K562 (cell line): ENCODE results near the gene ZNF586. TPM values are rescaled to one million over a fixed set of nuclear protein-coding genes. Genes with fewer than 3 reads are reported as not detected.

Source experiments
- ATAC-seq: fragments of 200-7000 bp; cut with Tn5 transposase; 3 replicates; pipeline ENCODE4 v1.9.1; 2020; ENCODE audit warnings: moderate library complexity
- BruUV-seq: library from RNA; stranded (reverse); fragments of 400-500 nt; replicated peaks from 2 replicates; lab custom pipeline; 2021; lab: Mats Ljungman, UMichigan
- CTCF ChIA-PET: fragments of 300-600 bp; formaldehyde crosslinking; extraction: SDS; loops from one replicate; lab custom pipeline; 2021; ENCODE audit warnings: low intra/inter-chr PET ratio; lab: Yijun Ruan, JAX
- POLR2A ChIA-PET: fragments of 300-600, 350-650 bp; sonication (Branson Sonifier 250); formaldehyde crosslinking; extraction: SDS; loops from one replicate; lab custom pipeline; 2021; ENCODE audit warnings: antibody characterized with exemption, inconsistent platforms; lab: Yijun Ruan, JAX
- DNase-seq, 4 experiments: peaks; one replicate each; pipeline versions ENCODE4 v3.0.0 to v3.0.0-alpha.2; 2011 to 2018; ENCODE audit warnings: low spot score in 3 of 4, mixed read lengths in 3 of 4; ENCODE audit errors: extremely low read depth in 1 of 4
- FAIRE-seq: peaks from 2 replicates; lab custom pipeline; 2011; peaks lifted over from hg19 to GRCh38; lab: Jason Lieb, UNC
- H2AFZ ChIP-seq: 2 replicates; pipeline ENCODE4 v1.6.0; 2011; ENCODE audit warnings: low read depth, low read length, control low read depth, inconsistent platforms
- H3K27ac ChIP-seq: fragments of 200-600 bp; 3 replicates; pipeline ENCODE4 v1.8.0; 2011; ENCODE audit warnings: low read depth, mild to moderate bottlenecking, control low read depth, inconsistent platforms, low read length, moderate library complexity, mixed read lengths; ENCODE audit errors: extremely low read depth
- H3K27me3 ChIP-seq, 2 experiments: fragments of 300-600 bp in 1 of 2; 2 replicates in 1 of 2; 3 replicates in 1 of 2; pipeline versions ENCODE4 v1.6.0 to v1.8.0; 2011; ENCODE audit warnings: inconsistent platforms in 2 of 2, low read length in 2 of 2, mild to moderate bottlenecking in 1 of 2, mixed read lengths in 1 of 2, moderate library complexity in 1 of 2; ENCODE audit not compliant: control insufficient read depth in 2 of 2, insufficient read depth in 2 of 2
- H3K36me3 ChIP-seq: fragments of 300-600 bp; 3 replicates; pipeline ENCODE4 v1.8.0; 2011; ENCODE audit warnings: mild to moderate bottlenecking, low read length, inconsistent platforms; ENCODE audit not compliant: control insufficient read depth, insufficient read depth
- H3K4me1 ChIP-seq, 2 experiments: fragments of 200-600 bp in 1 of 2; replicated peaks in 1 of 2; 2 replicates in 1 of 2; 3 replicates in 1 of 2; pipeline versions ENCODE4 v1.5.1 to v1.8.0; 2011; ENCODE audit warnings: inconsistent platforms in 2 of 2, low read length in 2 of 2, mild to moderate bottlenecking in 1 of 2, mixed read lengths in 1 of 2, moderate library complexity in 1 of 2; ENCODE audit not compliant: control insufficient read depth in 2 of 2, insufficient read depth in 2 of 2
- H3K4me2 ChIP-seq: 2 replicates; pipeline ENCODE4 v1.6.1; 2011; ENCODE audit warnings: low read length, control low read depth, inconsistent platforms, mixed read lengths; ENCODE audit not compliant: insufficient read depth
- H3K4me3 ChIP-seq: fragments of 200-600 bp; sonication (generic), shearing (Covaris generic); 2 replicates; pipeline ENCODE4 v1.5.1; 2016; ENCODE audit warnings: control low read depth, inconsistent platforms
- H3K79me2 ChIP-seq: fragments of 200-600 bp; 3 replicates; pipeline ENCODE4 v1.8.0; 2011; ENCODE audit warnings: low read length, inconsistent platforms; ENCODE audit not compliant: control insufficient read depth, insufficient read depth
- H3K9ac ChIP-seq, 2 experiments: 2 replicates each; pipeline versions ENCODE4 v1.6.0 to v1.6.1; 2011; ENCODE audit warnings: low read depth in 2 of 2, low read length in 2 of 2, control low read depth in 1 of 2, inconsistent platforms in 1 of 2, mild to moderate bottlenecking in 1 of 2, mixed read lengths in 1 of 2; ENCODE audit not compliant: insufficient read depth in 1 of 2
- H3K9me1 ChIP-seq: one replicate; pipeline ENCODE4 v1.6.0; 2011; ENCODE audit warnings: inconsistent platforms, mild to moderate bottlenecking, low read length, moderate library complexity; ENCODE audit not compliant: control insufficient read depth, insufficient read depth
- H3K9me3 ChIP-seq: replicated peaks from 2 replicates; pipeline ENCODE4 v1.5.1; 2011; ENCODE audit warnings: low read depth, low read length, inconsistent platforms; ENCODE audit not compliant: control insufficient read depth, insufficient read depth
- H4K20me1 ChIP-seq: replicated peaks from 2 replicates; pipeline ENCODE4 v1.6.1; 2011; ENCODE audit warnings: low read length, inconsistent platforms, mixed read lengths; ENCODE audit not compliant: control insufficient read depth, insufficient read depth
- E2F1 ChIP-seq: sonication (generic); formaldehyde crosslinking; IDR thresholded peaks from 2 replicates; pipeline ENCODE4 v1.8.1; 2023; ENCODE audit warnings: mild to moderate bottlenecking, missing genetic modification reagents, moderate library complexity
- HDAC3 ChIP-seq: fragments of 450-650 bp; IDR thresholded peaks from 2 replicates; pipeline ENCODE4 v1.6.1; 2018; ENCODE audit warnings: borderline replicate concordance, mild to moderate bottlenecking, moderate library complexity; ENCODE audit not compliant: partially characterized antibody
- HMG20A ChIP-seq: fragments of 450-650 bp; formaldehyde crosslinking; conservative IDR thresholded peaks from 2 replicates; pipeline ENCODE4 v1.4.0; 2020; ENCODE audit warnings: mild to moderate bottlenecking, mixed read lengths
- LARP7 ChIP-seq: fragments of 450-650 bp; IDR thresholded peaks from 2 replicates; pipeline ENCODE4 v1.6.1; 2016
- MCM2 ChIP-seq: fragments of 450-650 bp; IDR thresholded peaks from 2 replicates; pipeline ENCODE4 v1.6.1; 2017; ENCODE audit warnings: low read depth, mild to moderate bottlenecking
- MTF1 ChIP-seq: fragments of 250-450 bp; sonication (Bioruptor Pico); IDR thresholded peaks from 2 replicates; pipeline ENCODE4 v1.9.0; 2021; ENCODE audit warnings: moderate library complexity, mild to moderate bottlenecking, inconsistent platforms, borderline replicate concordance
- MXI1 ChIP-seq: IDR thresholded peaks from 2 replicates; pipeline ENCODE4 v1.6.1; 2011; ENCODE audit warnings: low read depth, mild to moderate bottlenecking, improper control_type of control experiment, low read length
- NR2C2 ChIP-seq, 2 experiments: fragments of 200-800 bp in 1 of 2; sonication (Bioruptor generic) in 1 of 2; sonication (generic) in 1 of 2; formaldehyde crosslinking in 1 of 2; IDR thresholded peaks; 2 replicates each; pipeline versions ENCODE4 v1.6.1 to v1.8.0; 2016 to 2022; ENCODE audit warnings: mild to moderate bottlenecking in 1 of 2, missing compliant biosample characterization in 1 of 2, missing genetic modification characterization in 1 of 2, missing genetic modification reagents in 1 of 2
- POLR3A ChIP-seq: IDR thresholded peaks from 2 replicates; pipeline ENCODE4 v1.6.1; 2011; ENCODE audit warnings: borderline replicate concordance, mild to moderate bottlenecking, moderate library complexity; ENCODE audit not compliant: insufficient read length, insufficient read depth; ENCODE audit errors: extremely low read depth
- RBFOX2 ChIP-seq: fragments of 200-400 bp; formaldehyde crosslinking; IDR thresholded peaks from 2 replicates; pipeline ENCODE4 v1.6.1; 2017; ENCODE audit warnings: low read depth, mild to moderate bottlenecking, low read length, moderate library complexity
- SIN3A ChIP-seq, 2 experiments: fragments of 150-350 bp in 1 of 2; IDR thresholded peaks; 2 replicates each; pipeline ENCODE4 v1.6.1; 2011 to 2016; ENCODE audit warnings: borderline replicate concordance in 2 of 2, low read depth in 2 of 2, low read length in 2 of 2, mild to moderate bottlenecking in 2 of 2, moderate library complexity in 2 of 2; ENCODE audit not compliant: control insufficient read depth in 1 of 2
- STAT5A ChIP-seq: IDR thresholded peaks from 2 replicates; pipeline ENCODE4 v1.6.1; 2012; ENCODE audit warnings: low read length, inconsistent platforms, borderline replicate concordance
- ZBTB33 ChIP-seq: sonication (generic); formaldehyde crosslinking; IDR thresholded peaks from 2 replicates; pipeline ENCODE4 v1.8.1; 2023; ENCODE audit warnings: mild to moderate bottlenecking, missing genetic modification reagents
- ZNF165 ChIP-seq: fragments of 250-450 bp; sonication (Bioruptor Pico); IDR thresholded peaks from 2 replicates; pipeline ENCODE4 v1.4.0; 2020; ENCODE audit warnings: borderline replicate concordance
- ZNF197 ChIP-seq: fragments of 200-800 bp; sonication (Bioruptor generic); IDR thresholded peaks from 2 replicates; pipeline ENCODE4 v1.6.1; 2016; ENCODE audit warnings: low read depth, missing genetic modification characterization, missing compliant biosample characterization
- ZNF212 ChIP-seq: fragments of 450-650 bp; formaldehyde crosslinking; IDR thresholded peaks from 2 replicates; pipeline ENCODE4 v1.4.0; 2020; ENCODE audit warnings: mild to moderate bottlenecking
- ZNF253 ChIP-seq: fragments of 250-450 bp; sonication (Bioruptor Pico); conservative IDR thresholded peaks from 2 replicates; pipeline ENCODE4 v1.6.1; 2021; ENCODE audit warnings: mild to moderate bottlenecking
- WGBS: fragments of 100-300 bp; shearing (Covaris generic); methylation state at CpG from one replicate; pipeline ENCODE4 v1.1.6; 2016; ENCODE audit warnings: low coverage, mixed read lengths; ENCODE audit not compliant: insufficient coverage; ENCODE audit errors: missing lambda C conversion rate; 5-methylcytosine and 5-hydroxymethylcytosine counted together
- in situ Hi-C: fragments of 300-500 bp; cut with MboI; formaldehyde crosslinking; loops from 4 replicates; pipeline ENCODE4 v1.15.0; 2018; ENCODE audit warnings: inconsistent platforms, mixed read lengths
- intact Hi-C: fragments of 100-400 bp; cut with micrococcal nuclease; formaldehyde crosslinking; loops from 2 replicates; pipeline ENCODE4 v1.14.2; 2022
- polyA plus RNA-seq, 8 experiments: library from polyadenylated mRNA; depleted of rRNA in 4 of 8; stranded (reverse) in 5 of 8; unstranded in 3 of 8; fragments of >200 nt; fragmentation: Nextera tagmentation in 2 of 8; fragmentation: Illumina TruSeq in 1 of 8; extraction: Ambion mirVana in 2 of 8; extraction: Trizol in 1 of 8; gene quantifications; 2 replicates each; pipeline versions ENCODE4 v1.2.1 to v1.2.3, GENCODE V29; 2011 to 2014; ENCODE audit warnings: inconsistent platforms in 1 of 8, missing spikeins in 1 of 8
- total RNA-seq, 7 experiments: library from RNA; depleted of rRNA in 6 of 7; stranded (reverse); fragments of >200 nt in 6 of 7; fragmentation: Illumina TruSeq in 2 of 7; extraction: Trizol in 2 of 7; gene quantifications; 2 replicates each; pipeline versions ENCODE4 v1.2.1 to v1.2.3, GENCODE V29; 2011 to 2021; ENCODE audit warnings: low replicate concordance in 1 of 7

ZNF586 gene
- total and polyA plus RNA-seq, 9 of the 15 experiments (the other 6 are each of a cell fraction or from before 2014, with no cell fraction given): 2.5 to 12.6 (median 8.4) TPM

- Histone ChIP-seq H2AFZ (no peak overlapping the region), H3K9me3 (peaks cover 2% of the 10 kb centered on the region), H3K27ac (no peak overlapping the region), H3K36me3 (peaks cover 23% of the 10 kb centered on the region; the same call in 2 of the 3 replicates), H3K9me1 (no peaks in the 10 kb centered on the region), H3K4me1 (no peaks in the 10 kb centered on the region), H3K9ac (no peak overlapping the region), H3K4me2 (no peak overlapping the region), H3K4me3 (no peak overlapping the region), H3K79me2 (no peaks in the 10 kb centered on the region; the same call in 2 of the 3 replicates), H3K27me3 (no peaks in the 10 kb centered on the region), H4K20me1 (no peaks in the 10 kb centered on the region)
- TF ChIP-seq RBFOX2 (no peak), LARP7 (no peak), ZNF165 (CRISPR knock-in tag) (no peak), STAT5A (no peak), ZNF212 (CRISPR knock-in tag) (no peak), ZBTB33 (CRISPR knock-in tag) (no peak), E2F1 (CRISPR knock-in tag) (no peak), ZNF253 (CRISPR knock-in tag) (no peak), HMG20A (no peak), POLR3A (no peak), NR2C2 (CRISPR knock-in tag; IDR thresholded peaks at IDR 0.05) (no peak), NR2C2 (tag; IDR thresholded peaks at IDR 0.05) (no peak), SIN3A (IDR thresholded peaks at IDR 0.05; ENCODE audit: borderline replicate concordance in 2 of 2, control insufficient read depth in 1 of 2, low read depth in 2 of 2, low read length in 2 of 2) (no peak), HDAC3 (no peak), MXI1 (no peak), ZNF197 (CRISPR knock-in tag) (no peak), MTF1 (CRISPR knock-in tag) (no peak), MCM2 (no peak)
- 94% methylated on average over 4 of the region's 4 CpGs for WGBS
- CTCF ChIA-PET: no interaction called here
- in situ Hi-C loops (no loop called here), intact Hi-C loops (no loop called here)
- no peak for FAIRE-seq
- no peak for DNase-seq
- POLR2A ChIA-PET: no interaction called here
- ATAC-seq: no peak
- no TSS peak for BruUV-seq
Observed at GRCh38 chr19:57789288-57789687, 19.8 kb downstream of the ZNF586 start.
